Measurements from ENCODE around the gene NMS.
A peak's percentile ranks its signal among the peaks of the same experiment; 100 is the strongest.

- no peak for TF ChIP-seq EZH2phosphoT487 (IDR thresholded peaks at IDR 0.05; ENCODE audit: low read depth)
- TF ChIP-seq CTCF (IDR thresholded peaks at IDR 0.05; ENCODE audit: low read depth, low read length): peak; percentile 60
Observed at GRCh38 chr2:100427627-100428258, 42.5 kb upstream of the NMS start.

All from OCI-LY3 (cell line).